ENCODE results near the gene ACAT1. TPM values are rescaled to one million over a fixed set of nuclear protein-coding genes. Genes with fewer than 3 reads are reported as not detected.

The ACAT1 gene
- total RNA-seq (10 to 100 TPM; 60.5 to 78.4 TPM), polyA plus RNA-seq (ENCODE audit: insufficient read depth, low read depth, low replicate concordance) (174 TPM)
- long read RNA-seq, donor 1, transcript ACAT1-201 (12 exons, 1,761 nt): major isoform, 27 of 38 reads
- long read RNA-seq, donor 1, transcript ACAT1-210 (2 exons, 558 nt): minor isoform, 6 of 38 reads
- long read RNA-seq, donor 1, partial matches to known transcripts: 5 of 38 reads
- long read RNA-seq, donor 1, other reads (novel, unspliced or antisense): 0 of 38 reads
- long read RNA-seq, donor 2, transcript ACAT1-201 (12 exons, 1,761 nt): major isoform, 19 of 40 reads
- long read RNA-seq, donor 2, partial matches to known transcripts: 17 of 40 reads
- long read RNA-seq, donor 2, other reads (novel, unspliced or antisense): 0 of 40 reads

DNA sequence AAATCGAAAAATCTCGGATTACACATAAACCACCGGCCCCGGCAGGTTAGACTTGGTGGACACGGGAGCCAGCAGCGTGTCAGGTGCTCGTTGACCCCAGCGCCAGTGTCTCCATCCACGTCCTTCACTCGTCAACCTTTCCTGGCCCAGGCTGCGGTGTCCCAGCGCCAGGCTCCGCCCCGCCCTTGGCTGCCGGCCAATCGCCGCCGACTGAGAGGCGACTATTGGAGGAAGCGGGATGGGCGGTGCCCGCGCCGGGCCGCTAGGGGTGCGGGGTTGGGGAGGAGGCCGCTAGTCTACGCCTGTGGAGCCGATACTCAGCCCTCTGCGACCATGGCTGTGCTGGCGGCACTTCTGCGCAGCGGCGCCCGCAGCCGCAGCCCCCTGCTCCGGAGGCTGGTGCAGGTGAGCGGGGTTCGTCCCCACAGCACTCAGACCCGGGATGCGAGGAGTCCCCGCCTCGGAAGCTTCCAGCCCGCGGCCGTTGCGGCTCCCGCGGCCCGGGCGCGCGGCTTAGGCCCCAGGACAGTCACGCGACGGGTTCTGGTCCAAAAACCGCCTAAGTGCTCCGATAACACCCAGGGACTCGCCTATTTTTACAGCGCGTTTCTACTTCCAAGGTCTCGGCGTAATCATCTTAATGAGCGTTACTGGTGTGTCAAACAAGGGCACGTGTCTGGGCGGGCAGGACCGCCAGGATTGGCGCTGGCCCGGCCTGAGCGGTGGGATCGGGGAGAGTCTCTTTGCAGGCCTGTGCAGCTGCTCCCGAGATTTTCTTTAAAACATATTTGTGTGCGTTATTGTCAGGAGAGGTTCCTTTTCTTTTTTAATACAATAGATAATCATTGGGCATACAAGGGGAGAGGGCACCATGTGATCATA lies at the start of gene ACAT1:
Gene ACAT1 (plus strand): TSS at position 294 of the 882 bp plus-strand sequence. CDS start 40 bp downstream, at position 334.
- H3K9me3 ChIP-seq: no peaks in the 10 kb centered on the region
- peak; percentile 46 for TF ChIP-seq POLR2A (IDR thresholded peaks at IDR 0.05)
- TF ChIP-seq, protein P1, sequence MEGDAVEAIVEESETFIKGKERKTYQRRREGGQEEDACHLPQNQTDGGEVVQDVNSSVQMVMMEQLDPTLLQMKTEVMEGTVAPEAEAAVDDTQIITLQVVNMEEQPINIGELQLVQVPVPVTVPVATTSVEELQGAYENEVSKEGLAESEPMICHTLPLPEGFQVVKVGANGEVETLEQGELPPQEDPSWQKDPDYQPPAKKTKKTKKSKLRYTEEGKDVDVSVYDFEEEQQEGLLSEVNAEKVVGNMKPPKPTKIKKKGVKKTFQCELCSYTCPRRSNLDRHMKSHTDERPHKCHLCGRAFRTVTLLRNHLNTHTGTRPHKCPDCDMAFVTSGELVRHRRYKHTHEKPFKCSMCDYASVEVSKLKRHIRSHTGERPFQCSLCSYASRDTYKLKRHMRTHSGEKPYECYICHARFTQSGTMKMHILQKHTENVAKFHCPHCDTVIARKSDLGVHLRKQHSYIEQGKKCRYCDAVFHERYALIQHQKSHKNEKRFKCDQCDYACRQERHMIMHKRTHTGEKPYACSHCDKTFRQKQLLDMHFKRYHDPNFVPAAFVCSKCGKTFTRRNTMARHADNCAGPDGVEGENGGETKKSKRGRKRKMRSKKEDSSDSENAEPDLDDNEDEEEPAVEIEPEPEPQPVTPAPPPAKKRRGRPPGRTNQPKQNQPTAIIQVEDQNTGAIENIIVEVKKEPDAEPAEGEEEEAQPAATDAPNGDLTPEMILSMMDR (IDR thresholded peaks at IDR 0.05): peak; percentile 31 to 69 (median 60)
- H3K27ac ChIP-seq: peak within 1 kb of the TSS; percentile 77 to 91
- DNase-seq: peak; percentile 96
- intact Hi-C loops (cut with DNase I; ENCODE audit: low total_unique reads): no loop called here
- peaks cover 12% of the 10 kb centered on the region for H3K4me1 ChIP-seq
- no peaks in the 10 kb centered on the region for H3K36me3 ChIP-seq (ENCODE audit: low read depth, missing control alignments)
- WGBS, 2 donors: 0 to 1% methylated on average over 25 to 73 of the region's 73 CpGs
- H3K4me3 ChIP-seq: peak within 1 kb of the TSS; percentile 64 to 80
- no peaks in the 10 kb centered on the region for H3K27me3 ChIP-seq

DNA sequence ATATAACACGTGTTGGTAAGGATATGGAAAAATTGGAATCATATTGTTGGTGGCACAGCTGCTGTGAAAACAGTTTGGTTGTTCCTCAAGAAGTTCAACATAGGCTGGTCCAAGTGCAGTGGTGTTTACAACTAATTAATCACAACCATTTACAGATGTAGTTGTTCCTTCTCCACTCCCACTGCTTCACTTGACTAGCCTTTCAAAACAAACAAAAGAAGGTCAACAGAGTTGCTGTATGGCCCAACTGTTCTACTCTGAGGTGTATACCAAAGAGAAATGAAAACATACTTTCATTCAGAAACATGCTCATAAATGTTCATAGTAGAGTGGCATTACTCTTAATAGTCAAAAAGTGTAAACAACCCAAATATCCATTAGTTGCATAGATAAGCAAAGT lies 36.6 kb upstream of the ACAT1 start:
- TF ChIP-seq POLR2A (IDR thresholded peaks at IDR 0.05): no peak
- H3K27ac ChIP-seq: no peak overlapping the region
- WGBS, 2 donors: 81 to 82% methylated on average over 1 of the region's 1 CpG
- H3K36me3 ChIP-seq (ENCODE audit: low read depth, missing control alignments): no peaks in the 10 kb centered on the region
- no peak overlapping the region for H3K4me3 ChIP-seq
- H3K9me3 ChIP-seq: no peaks in the 10 kb centered on the region
- no peaks in the 10 kb centered on the region for H3K4me1 ChIP-seq
- DNase-seq: no peak
- no peaks in the 10 kb centered on the region for H3K27me3 ChIP-seq
- intact Hi-C loops (cut with DNase I; ENCODE audit: low total_unique reads): no loop called here

DNA sequence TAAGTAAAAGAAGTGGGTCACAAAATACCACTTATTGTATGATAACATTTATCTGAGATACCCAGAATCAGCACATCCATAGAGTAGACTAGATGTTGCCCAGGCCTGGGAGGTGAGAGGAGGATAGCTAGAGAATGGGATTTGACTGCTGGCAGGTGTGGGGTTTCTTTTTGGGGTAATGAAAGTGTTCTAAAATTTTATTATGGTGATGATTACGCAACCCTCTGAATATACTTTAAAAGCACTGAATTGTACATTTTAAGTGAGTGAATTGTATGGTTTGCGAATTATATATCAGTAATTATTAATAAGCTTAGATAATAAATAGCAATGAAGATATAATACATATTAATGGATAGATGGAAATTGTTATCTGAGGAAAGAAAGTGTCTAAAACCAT lies 35.7 kb upstream of the ACAT1 start:
- TF ChIP-seq, protein P1 (IDR thresholded peaks at IDR 0.05): no peak
- TF ChIP-seq POLR2A (IDR thresholded peaks at IDR 0.05): no peak
- 95 to 97% methylated on average over 2 of the region's 2 CpGs for WGBS, 2 donors
- Histone ChIP-seq H3K36me3 (ENCODE audit: low read depth, missing control alignments) (no peaks in the 10 kb centered on the region), H3K27ac (no peak overlapping the region), H3K27me3 (no peaks in the 10 kb centered on the region), H3K4me1 (no peaks in the 10 kb centered on the region), H3K9me3 (no peaks in the 10 kb centered on the region), H3K4me3 (no peak overlapping the region)
- no peak for DNase-seq
- intact Hi-C loops (cut with DNase I; ENCODE audit: low total_unique reads): no loop called here

DNA sequence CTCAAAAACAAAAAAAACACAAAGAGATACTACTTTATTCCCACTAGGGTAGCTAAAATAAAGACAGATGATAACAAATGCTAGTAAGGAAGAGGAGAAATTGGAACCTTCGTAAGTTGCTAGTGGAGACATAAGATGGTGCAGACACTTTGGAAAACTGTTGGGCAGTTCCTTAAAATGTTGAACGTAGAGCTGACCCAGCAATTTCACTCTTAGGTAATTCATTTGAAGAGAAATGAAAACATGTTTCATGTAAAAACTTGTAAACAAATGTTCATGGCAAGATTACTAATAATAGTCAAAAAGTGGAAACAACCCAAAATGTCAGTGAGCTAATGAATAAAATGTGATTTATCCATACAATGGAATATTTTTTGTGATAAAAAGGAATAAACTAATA lies 29.2 kb upstream of the ACAT1 start:
- Histone ChIP-seq H3K27ac (no peak overlapping the region), H3K4me3 (no peak overlapping the region), H3K36me3 (ENCODE audit: low read depth, missing control alignments) (no peaks in the 10 kb centered on the region), H3K9me3 (no peaks in the 10 kb centered on the region), H3K27me3 (no peaks in the 10 kb centered on the region), H3K4me1 (no peaks in the 10 kb centered on the region)
- no peak for DNase-seq
- TF ChIP-seq POLR2A (IDR thresholded peaks at IDR 0.05): no peak
- TF ChIP-seq, protein P1 (IDR thresholded peaks at IDR 0.05): no peak
- WGBS, 2 donors: 44 to 50% methylated on average over 2 of the region's 2 CpGs
- intact Hi-C loops (cut with DNase I; ENCODE audit: low total_unique reads): no loop called here
